Measurements from ENCODE around the gene PITRM1. TPM values are rescaled to one million over a fixed set of nuclear protein-coding genes. Genes with fewer than 3 reads are reported as not detected.

The PITRM1 gene
- polyA plus RNA-seq, 2 of the 4 experiments (the other 2 are of a cell fraction): 45.9 to 64.5 TPM

DNA sequence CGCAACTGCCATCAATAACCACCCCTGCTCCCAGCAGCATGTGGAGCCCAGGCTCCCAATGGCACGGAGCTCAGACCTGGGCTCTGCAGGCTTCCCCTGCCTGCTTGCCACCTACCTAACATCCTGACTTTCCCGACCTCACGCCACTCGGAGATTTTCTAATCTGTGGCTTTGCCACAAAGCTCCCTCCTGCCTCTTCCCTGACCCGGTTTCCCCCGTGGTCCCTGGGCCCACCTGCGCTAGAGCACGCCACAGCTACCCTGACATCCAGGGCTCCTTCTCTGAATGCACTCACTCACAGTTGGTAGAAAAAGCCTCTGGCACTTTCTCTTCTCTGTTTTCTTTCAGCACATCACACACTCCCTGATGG is 20.0 kb downstream of the PITRM1 start:
- DNase-seq (ENCODE audit: low read depth in 1 of 2, low spot score in 1 of 2) (no peak), FAIRE-seq (no peak), ATAC-seq (no peak; a peak in 1 of 6 replicates)
- Histone ChIP-seq H3K9me3 (no peaks in the 10 kb centered on the region), H3K27ac (no peak overlapping the region), H3K4me2 (no peak overlapping the region), H3K4me1 (no peaks in the 10 kb centered on the region), H3K4me3 (no peak overlapping the region)
- 85% methylated on average over 9 of the region's 9 CpGs for WGBS (ENCODE audit: missing lambda C conversion rate)
- ChIA-PET POLR2A (interaction anchor here (2.1 kb wide), 1 partner anchor 20 kb away, joined by 10 read pairs; the partner anchor contains the start of gene PITRM1), CTCF (interaction anchor here (1.1 to 2.4 kb wide), 4 partner anchors 11 to 38 kb away, joined by 3 to 16 read pairs (median 3); no protein-coding TSS in a partner anchor)
- TF ChIP-seq SREBF2 (IDR thresholded peaks at IDR 0.05): no peak
- TF ChIP-seq, protein P1, sequence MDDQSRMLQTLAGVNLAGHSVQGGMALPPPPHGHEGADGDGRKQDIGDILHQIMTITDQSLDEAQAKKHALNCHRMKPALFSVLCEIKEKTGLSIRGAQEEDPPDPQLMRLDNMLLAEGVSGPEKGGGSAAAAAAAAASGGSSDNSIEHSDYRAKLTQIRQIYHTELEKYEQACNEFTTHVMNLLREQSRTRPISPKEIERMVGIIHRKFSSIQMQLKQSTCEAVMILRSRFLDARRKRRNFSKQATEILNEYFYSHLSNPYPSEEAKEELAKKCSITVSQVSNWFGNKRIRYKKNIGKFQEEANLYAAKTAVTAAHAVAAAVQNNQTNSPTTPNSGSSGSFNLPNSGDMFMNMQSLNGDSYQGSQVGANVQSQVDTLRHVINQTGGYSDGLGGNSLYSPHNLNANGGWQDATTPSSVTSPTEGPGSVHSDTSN (IDR thresholded peaks at IDR 0.05): no peak
- no peak for TF ChIP-seq HOXB13 (CRISPR knock-in tag; IDR thresholded peaks at IDR 0.05; ENCODE audit: low read depth)

DNA sequence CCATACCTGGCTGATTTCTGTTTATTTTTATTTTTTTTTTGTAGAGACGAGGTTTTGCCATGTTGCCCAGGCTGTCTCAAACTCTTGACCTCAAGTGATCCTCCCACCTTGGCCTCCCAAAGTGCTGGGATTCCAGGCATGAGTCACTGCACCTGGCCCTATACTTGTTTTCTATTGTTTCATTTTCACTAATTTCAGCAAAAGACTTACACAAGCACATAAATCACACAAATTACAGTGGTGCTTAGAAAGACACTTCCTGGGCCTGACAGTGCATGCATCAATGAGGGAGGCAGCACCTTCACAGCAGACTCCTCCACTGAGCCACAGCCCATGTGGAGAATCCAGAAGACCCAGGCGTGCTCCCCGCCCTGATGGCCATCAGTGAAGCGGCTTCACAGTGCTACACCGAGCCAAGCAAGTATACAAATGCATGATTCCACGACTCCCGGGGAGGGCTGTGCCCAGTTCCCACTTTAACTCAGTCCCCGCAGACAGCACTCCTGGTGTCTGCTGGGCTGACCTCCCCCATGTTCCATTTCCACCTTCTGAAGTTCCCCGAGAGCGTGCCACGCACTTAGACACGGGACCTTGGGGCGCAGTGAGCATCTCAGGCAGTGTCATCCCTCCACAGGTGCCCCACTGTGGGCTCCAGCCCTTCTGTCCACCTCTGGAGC is 20.6 kb downstream of the PITRM1 start:
- POLR2A ChIA-PET: no interaction called here
- CTCF ChIA-PET: interaction anchor here (1.1 to 2.4 kb wide), 2 partner anchors 12 kb away, joined by 3 to 16 read pairs; no protein-coding TSS in a partner anchor
- TF ChIP-seq NFE2L2 (conservative IDR thresholded peaks at IDR 0.05; ENCODE audit: low read length) (no peak), RNF2 (IDR thresholded peaks at IDR 0.05; ENCODE audit: borderline replicate concordance, low read depth) (no peak), KDM1A (IDR thresholded peaks at IDR 0.05; ENCODE audit: low read depth) (no peak), NR3C1 (IDR thresholded peaks at IDR 0.05) (no peak), CHD4 (IDR thresholded peaks at IDR 0.05; ENCODE audit: borderline replicate concordance) (no peak), REST (IDR thresholded peaks at IDR 0.05) (no peak), RFX5 (IDR thresholded peaks at IDR 0.05) (no peak), HOXB13 (CRISPR knock-in tag; IDR thresholded peaks at IDR 0.05; ENCODE audit: low read depth) (no peak)
- TF ChIP-seq, protein P2, sequence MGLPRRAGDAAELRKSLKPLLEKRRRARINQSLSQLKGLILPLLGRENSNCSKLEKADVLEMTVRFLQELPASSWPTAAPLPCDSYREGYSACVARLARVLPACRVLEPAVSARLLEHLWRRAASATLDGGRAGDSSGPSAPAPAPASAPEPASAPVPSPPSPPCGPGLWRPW (IDR thresholded peaks at IDR 0.05): no peak
- TF ChIP-seq, protein P3, sequence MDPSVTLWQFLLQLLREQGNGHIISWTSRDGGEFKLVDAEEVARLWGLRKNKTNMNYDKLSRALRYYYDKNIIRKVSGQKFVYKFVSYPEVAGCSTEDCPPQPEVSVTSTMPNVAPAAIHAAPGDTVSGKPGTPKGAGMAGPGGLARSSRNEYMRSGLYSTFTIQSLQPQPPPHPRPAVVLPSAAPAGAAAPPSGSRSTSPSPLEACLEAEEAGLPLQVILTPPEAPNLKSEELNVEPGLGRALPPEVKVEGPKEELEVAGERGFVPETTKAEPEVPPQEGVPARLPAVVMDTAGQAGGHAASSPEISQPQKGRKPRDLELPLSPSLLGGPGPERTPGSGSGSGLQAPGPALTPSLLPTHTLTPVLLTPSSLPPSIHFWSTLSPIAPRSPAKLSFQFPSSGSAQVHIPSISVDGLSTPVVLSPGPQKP (IDR thresholded peaks at IDR 0.05; ENCODE audit: low read depth, low read length): no peak
- ATAC-seq (no peak; a peak in 2 of 6 replicates), FAIRE-seq (no peak), DNase-seq (ENCODE audit: low read depth in 1 of 2, low spot score in 1 of 2) (no peak)
- no peak overlapping the region for H3K4me2 ChIP-seq
- H3K4me1 ChIP-seq: no peaks in the 10 kb centered on the region
- 91% methylated on average over 13 of the region's 13 CpGs for WGBS (ENCODE audit: missing lambda C conversion rate)
- no peak overlapping the region for H3K27ac ChIP-seq
- no peaks in the 10 kb centered on the region for H3K9me3 ChIP-seq
- H3K4me3 ChIP-seq: no peak overlapping the region

DNA sequence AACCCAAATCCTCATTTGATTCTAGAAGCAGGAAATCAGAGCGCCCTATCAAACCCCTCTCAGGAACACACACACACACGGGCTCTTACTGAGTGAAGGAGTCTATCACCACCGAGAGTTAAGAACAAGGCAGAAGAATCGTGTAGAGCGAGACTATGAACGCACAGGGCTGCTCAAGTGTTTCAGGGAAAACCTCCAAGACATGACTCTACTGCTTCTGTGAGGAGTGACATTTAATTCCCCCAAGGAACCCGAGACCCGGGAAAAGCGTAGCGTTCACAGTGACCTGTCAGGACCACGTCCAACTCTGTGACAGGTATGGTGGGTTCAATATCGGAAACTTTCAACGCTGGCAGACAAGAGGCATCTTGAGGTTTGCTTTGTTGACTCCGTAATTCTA is 21.6 kb downstream of the PITRM1 start:
- TF ChIP-seq CBX8 (IDR thresholded peaks at IDR 0.05) (no peak), RNF2 (IDR thresholded peaks at IDR 0.05; ENCODE audit: borderline replicate concordance, low read depth) (no peak), NR3C1 (IDR thresholded peaks at IDR 0.05) (no peak), SREBF2 (IDR thresholded peaks at IDR 0.05) (no peak), ZNF302 (CRISPR knock-in tag; IDR thresholded peaks at IDR 0.05) (no peak), ESRRA (IDR thresholded peaks at IDR 0.05; ENCODE audit: borderline replicate concordance, low read length) (no peak), TFCP2L1 (CRISPR knock-in tag; IDR thresholded peaks at IDR 0.05) (no peak), ZC3H11A (IDR thresholded peaks at IDR 0.05) (no peak), RARB (CRISPR knock-in tag; IDR thresholded peaks at IDR 0.05) (no peak), CHD4 (IDR thresholded peaks at IDR 0.05; ENCODE audit: borderline replicate concordance) (no peak)
- TF ChIP-seq, protein P1 (IDR thresholded peaks at IDR 0.05): no peak
- TF ChIP-seq, protein P4, sequence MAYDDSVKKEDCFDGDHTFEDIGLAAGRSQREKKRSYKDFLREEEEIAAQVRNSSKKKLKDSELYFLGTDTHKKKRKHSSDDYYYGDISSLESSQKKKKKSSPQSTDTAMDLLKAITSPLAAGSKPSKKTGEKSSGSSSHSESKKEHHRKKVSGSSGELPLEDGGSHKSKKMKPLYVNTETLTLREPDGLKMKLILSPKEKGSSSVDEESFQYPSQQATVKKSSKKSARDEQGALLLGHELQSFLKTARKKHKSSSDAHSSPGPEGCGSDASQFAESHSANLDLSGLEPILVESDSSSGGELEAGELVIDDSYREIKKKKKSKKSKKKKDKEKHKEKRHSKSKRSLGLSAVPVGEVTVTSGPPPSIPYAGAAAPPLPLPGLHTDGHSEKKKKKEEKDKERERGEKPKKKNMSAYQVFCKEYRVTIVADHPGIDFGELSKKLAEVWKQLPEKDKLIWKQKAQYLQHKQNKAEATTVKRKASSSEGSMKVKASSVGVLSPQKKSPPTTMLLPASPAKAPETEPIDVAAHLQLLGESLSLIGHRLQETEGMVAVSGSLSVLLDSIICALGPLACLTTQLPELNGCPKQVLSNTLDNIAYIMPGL (CRISPR knock-in tag; IDR thresholded peaks at IDR 0.05; ENCODE audit: borderline replicate concordance): no peak
- no peaks in the 10 kb centered on the region for H3K4me1 ChIP-seq
- H3K9me3 ChIP-seq: no peaks in the 10 kb centered on the region
- POLR2A ChIA-PET: no interaction called here
- FAIRE-seq (no peak), ATAC-seq (no peak), DNase-seq (ENCODE audit: low read depth in 1 of 2, low spot score in 1 of 2) (no peak)
- WGBS (ENCODE audit: missing lambda C conversion rate): 89% methylated on average over 14 of the region's 14 CpGs
- no peak overlapping the region for H3K27ac ChIP-seq
- no peak overlapping the region for H3K4me2 ChIP-seq
- no peak overlapping the region for H3K4me3 ChIP-seq
- CTCF ChIA-PET: no interaction called here
